Activated CD4-positive, alpha-beta T cell treated with anti-CD3 and anti-CD28 coated beads for 36 hours (primary cell): ENCODE results near the gene SCAMP3. TPM values are rescaled to one million over a fixed set of nuclear protein-coding genes. Genes with fewer than 3 reads are reported as not detected.
A peak's percentile ranks its signal among the peaks of the same experiment; 100 is the strongest.

Experiments
- ATAC-seq: fragments of 200-7000 bp; cut with Tn5 transposase; one replicate; pipeline ENCODE4 v1.10.0; 2021; ENCODE audit warnings: mild to moderate bottlenecking, moderate library complexity
- CTCF ChIA-PET: fragments of 350-600 bp; sonication (Branson Sonifier 250); formaldehyde crosslinking; loops from one replicate; lab custom pipeline; 2021; ENCODE audit warnings: antibody characterized with exemption; lab: Charles Lee
- POLR2A ChIA-PET: fragments of 350-600 bp; sonication (Branson Sonifier 250); formaldehyde crosslinking; loops from one replicate; lab custom pipeline; 2021; ENCODE audit warnings: antibody characterized with exemption, inconsistent platforms; lab: Charles Lee
- DNase-seq: peaks from one replicate; pipeline ENCODE4 v3.0.0-alpha.2; 2020
- H3K27ac Mint-ChIP-seq: one replicate; pipeline ENCODE4 v1.8.0; 2021; ENCODE audit warnings: mixed read lengths
- H3K27me3 Mint-ChIP-seq: one replicate; pipeline ENCODE4 v1.8.0; 2021; ENCODE audit warnings: mixed read lengths
- H3K36me3 Mint-ChIP-seq: one replicate; pipeline ENCODE4 v1.8.0; 2021; ENCODE audit warnings: low read depth, mixed read lengths
- H3K4me1 Mint-ChIP-seq: one replicate; pipeline ENCODE4 v1.8.0; 2021; ENCODE audit warnings: mixed read lengths
- H3K4me3 Mint-ChIP-seq: one replicate; pipeline ENCODE4 v1.8.0; 2021; ENCODE audit warnings: mild to moderate bottlenecking, moderate library complexity, mixed read lengths
- H3K9me3 Mint-ChIP-seq: one replicate; pipeline ENCODE4 v1.8.0; 2021; ENCODE audit warnings: low read depth, mixed read lengths
- intact Hi-C, 2 experiments: fragments of 100-400 bp; cut with DNase I in 1 of 2; cut with micrococcal nuclease in 1 of 2; formaldehyde crosslinking; loops; one replicate each; pipeline versions ENCODE4 v1.14.2 to v1.15.1; 2022 to 2024; cut with DNase I, micrococcal nuclease
- total RNA-seq, 2 experiments: library from RNA; stranded (reverse); gene quantifications; one replicate each; pipeline ENCODE4 v1.2.3, GENCODE V29; 2021

Gene SCAMP3
- total RNA-seq, 2 experiments from 2014 or later: 82.0 to 95.5 TPM

- H3K4me1 Mint-ChIP-seq: peaks cover 31% of the 10 kb centered on the region
- peak; percentile 90 for DNase-seq
- ATAC-seq: peak; percentile 82
- POLR2A ChIA-PET: interaction anchor here (0.6 to 1.3 kb wide), 4 partner anchors 15 to 100 kb away, joined by 3 read pairs; partner anchors contain the start of gene CLK2
- H3K27ac Mint-ChIP-seq: peak within 1 kb of the TSS; percentile 76
- intact Hi-C loops: loop anchor here in 1 of 2 experiments (1.0 kb wide), 4 partner anchors 18 to 69 kb away; partner anchors contain the start of genes CLK2, FDPS and HCN3
- peak within 1 kb of the TSS; percentile 73 for H3K4me3 Mint-ChIP-seq
- H3K9me3 Mint-ChIP-seq: no peaks in the 10 kb centered on the region
- peaks cover 30% of the 10 kb centered on the region for H3K36me3 Mint-ChIP-seq
- CTCF ChIA-PET: interaction anchor here (0.9 to 1.1 kb wide), 3 partner anchors 30 to 210 kb away, joined by 3 to 4 read pairs (median 3); no protein-coding TSS in a partner anchor
- H3K27me3 Mint-ChIP-seq: no peaks in the 10 kb centered on the region
Observed at GRCh38 chr1:155255243-155256007, 6.7 kb downstream of the SCAMP3 start, which contains the start of gene ENTREP3. Gene ENTREP3 (minus strand): TSS chr1:155255483. CDS start chr1:155254877, 606 bp downstream.

GRCh38 chr1:155254714-155255242 lies 7.4 kb downstream of the SCAMP3 start:
- POLR2A ChIA-PET: interaction anchor here (0.6 to 1.3 kb wide), 2 partner anchors 15 to 100 kb away, joined by 3 read pairs; no protein-coding TSS in a partner anchor
- Mint-ChIP-seq H3K9me3 (no peaks in the 10 kb centered on the region), H3K4me1 (peaks cover 26% of the 10 kb centered on the region), H3K36me3 (peaks cover 24% of the 10 kb centered on the region), H3K27ac (peak overlapping the region; percentile 64), H3K27me3 (no peaks in the 10 kb centered on the region), H3K4me3 (peak overlapping the region; percentile 73)
- ATAC-seq (no peak), DNase-seq (no peak)
- intact Hi-C loops: loop anchor here in 1 of 2 experiments (1.0 kb wide), 4 partner anchors 19 to 70 kb away; partner anchors contain the start of genes CLK2, FDPS and HCN3
- CTCF ChIA-PET: interaction anchor here (0.9 to 1.1 kb wide), 3 partner anchors 29 to 210 kb away, joined by 3 to 4 read pairs (median 3); no protein-coding TSS in a partner anchor

- CTCF ChIA-PET: no interaction called here
- intact Hi-C loops: no loop called here
Observed at GRCh38 chr1:155254228-155254713, 7.9 kb downstream of the SCAMP3 start.

GRCh38 chr1:155253797-155254196 lies 8.4 kb downstream of the SCAMP3 start:
- ChIA-PET CTCF (interaction anchor here (1.6 kb wide), 1 partner anchor 64 kb away, joined by 3 read pairs; no protein-coding TSS in a partner anchor), POLR2A (no interaction called here)
- H3K27ac Mint-ChIP-seq: no peak overlapping the region
- no peaks in the 10 kb centered on the region for H3K27me3 Mint-ChIP-seq
- no peak for DNase-seq
- intact Hi-C loops: no loop called here
- ATAC-seq: no peak
- peaks cover 26% of the 10 kb centered on the region for H3K4me1 Mint-ChIP-seq
- H3K9me3 Mint-ChIP-seq: no peaks in the 10 kb centered on the region
- H3K4me3 Mint-ChIP-seq: peak overlapping the region; percentile 73
- peaks cover 22% of the 10 kb centered on the region for H3K36me3 Mint-ChIP-seq

More at GRCh38 chr1:155254228-155254713, 7.9 kb downstream of the SCAMP3 start:
- Mint-ChIP-seq H3K36me3 (peaks cover 22% of the 10 kb centered on the region), H3K9me3 (no peaks in the 10 kb centered on the region), H3K27me3 (no peaks in the 10 kb centered on the region), H3K4me1 (peaks cover 26% of the 10 kb centered on the region), H3K4me3 (peak overlapping the region; percentile 73), H3K27ac (peak overlapping the region; percentile 64)
- DNase-seq (no peak), ATAC-seq (no peak)
- POLR2A ChIA-PET: no interaction called here

DNA sequence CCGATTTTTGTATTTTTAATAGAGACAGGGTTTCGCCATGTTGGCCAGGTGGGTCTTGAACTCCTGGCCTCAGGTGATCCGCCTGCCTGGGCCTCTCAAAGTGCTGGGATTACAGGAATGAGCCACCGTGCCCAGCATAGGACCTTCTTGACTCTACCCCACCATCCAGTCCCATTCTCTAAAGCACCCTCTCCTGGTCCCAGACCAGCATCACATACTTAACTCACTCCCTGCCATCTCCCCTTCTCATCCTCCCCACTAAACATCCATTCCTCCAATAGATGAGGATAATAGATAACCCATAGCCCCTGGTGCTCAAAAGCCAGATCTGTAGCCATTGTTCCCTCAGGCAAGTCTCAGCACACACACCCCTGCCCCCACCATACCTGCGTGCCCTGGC lies 9.0 kb downstream of the SCAMP3 start:
- Mint-ChIP-seq H3K36me3 (peaks cover 17% of the 10 kb centered on the region), H3K27me3 (no peaks in the 10 kb centered on the region), H3K27ac (peak overlapping the region; percentile 7), H3K4me1 (peaks cover 26% of the 10 kb centered on the region), H3K9me3 (no peaks in the 10 kb centered on the region), H3K4me3 (peak overlapping the region; percentile 73)
- no peak for ATAC-seq
- POLR2A ChIA-PET: no interaction called here
- DNase-seq: no peak
- intact Hi-C loops: no loop called here
- CTCF ChIA-PET: interaction anchor here (1.6 kb wide), 1 partner anchor 65 kb away, joined by 3 read pairs; no protein-coding TSS in a partner anchor

- ChIA-PET CTCF (interaction anchor here (0.5 to 3.5 kb wide), 40 partner anchors 8 to 686 kb away, joined by 3 to 79 read pairs (median 5); partner anchors contain the start of genes CLK2, FDPS, KRTCAP2 and MTX1), POLR2A (interaction anchor here (0.9 to 2.6 kb wide), 4 partner anchors 8 to 314 kb away, joined by 3 to 7 read pairs (median 4); partner anchors contain the start of gene CLK2)
- H3K27ac Mint-ChIP-seq: no peak overlapping the region
- ATAC-seq (no peak), DNase-seq (no peak)
- H3K27me3 Mint-ChIP-seq: no peaks in the 10 kb centered on the region
- intact Hi-C loops: no loop called here
- H3K36me3 Mint-ChIP-seq: peaks cover 6% of the 10 kb centered on the region
- peaks cover 26% of the 10 kb centered on the region for H3K4me1 Mint-ChIP-seq
- H3K4me3 Mint-ChIP-seq: no peak overlapping the region
- no peaks in the 10 kb centered on the region for H3K9me3 Mint-ChIP-seq
Observed at GRCh38 chr1:155251566-155251965, 10.6 kb downstream of the SCAMP3 start.

DNA sequence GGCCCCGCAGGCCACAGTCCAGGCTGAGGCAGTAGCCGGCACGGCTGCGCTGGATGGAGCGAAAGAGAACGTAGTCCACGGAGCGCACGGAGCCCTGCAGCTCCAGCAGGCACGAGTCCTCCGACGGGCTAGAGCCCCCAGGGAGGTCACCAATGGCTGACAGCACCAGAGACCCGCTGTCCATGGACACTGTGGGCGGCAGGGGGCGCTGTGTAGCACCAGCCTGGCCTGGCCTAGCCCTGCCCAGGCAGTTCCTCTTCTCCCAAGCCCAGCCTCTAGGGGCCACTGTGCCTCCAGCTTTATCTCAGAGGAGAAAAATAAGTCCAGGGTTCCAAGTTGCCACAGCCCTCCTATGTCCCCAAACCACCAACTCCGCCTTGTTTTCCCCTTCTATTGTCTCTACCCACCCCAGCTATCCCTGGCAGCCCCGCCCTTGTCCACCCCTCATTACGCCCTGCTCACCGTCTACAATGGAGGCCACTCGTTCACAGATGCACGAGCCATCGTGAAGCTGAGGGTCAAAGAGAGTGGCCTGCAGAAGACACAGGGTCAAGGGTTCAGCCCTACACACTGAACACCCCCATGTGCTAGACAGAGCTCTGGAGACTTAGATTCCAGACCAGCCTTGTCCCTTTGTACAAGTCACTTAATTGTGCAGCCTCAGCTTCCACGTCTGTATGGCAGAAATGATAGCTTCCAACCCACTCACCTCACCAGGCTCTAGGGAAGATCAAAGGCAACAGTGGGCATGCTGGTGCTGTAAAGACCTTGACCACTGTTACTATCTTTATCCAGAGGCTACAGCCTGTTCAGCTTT lies 11.3 kb downstream of the SCAMP3 start:
- intact Hi-C loops: loop anchor here (1.0 kb wide), 5 partner anchors 26 to 341 kb away; partner anchors contain the start of genes FDPS (in 1 of the 2) and HCN3 (in 1 of the 2)

GRCh38 chr1:155250246-155250632 lies 11.9 kb downstream of the SCAMP3 start:
- DNase-seq: peak; percentile 26
- intact Hi-C loops: loop anchor here (1.0 kb wide), 5 partner anchors 27 to 342 kb away; partner anchors contain the start of genes FDPS (in 1 of the 2) and HCN3 (in 1 of the 2)
- Mint-ChIP-seq H3K36me3 (peaks cover 7% of the 10 kb centered on the region), H3K27me3 (no peaks in the 10 kb centered on the region), H3K9me3 (no peaks in the 10 kb centered on the region), H3K4me1 (peaks cover 24% of the 10 kb centered on the region), H3K4me3 (peak overlapping the region; percentile 38), H3K27ac (peak overlapping the region; percentile 31)
- ChIA-PET POLR2A (interaction anchor here (0.6 to 2.6 kb wide), 6 partner anchors 10 to 1035 kb away, joined by 3 to 7 read pairs (median 4); partner anchors contain the start of genes CLK2 and SCAMP3), CTCF (interaction anchor here (0.7 to 3.5 kb wide), 31 partner anchors 9 to 494 kb away, joined by 3 to 79 read pairs (median 5); partner anchors contain the start of genes CLK2, FDPS, KRTCAP2 and MTX1)
- peak; percentile 1 for ATAC-seq

More for the DNA sequence above, 11.3 kb downstream of the SCAMP3 start:
- H3K4me1 Mint-ChIP-seq: peaks cover 25% of the 10 kb centered on the region
- POLR2A ChIA-PET: interaction anchor here (0.6 to 2.6 kb wide), 6 partner anchors 9 to 1036 kb away, joined by 3 to 7 read pairs (median 4); partner anchors contain the start of gene CLK2
- DNase-seq: peak; percentile 99
- H3K27ac Mint-ChIP-seq: peak overlapping the region; percentile 31
- H3K27me3 Mint-ChIP-seq: no peaks in the 10 kb centered on the region
- no peaks in the 10 kb centered on the region for H3K9me3 Mint-ChIP-seq
- H3K36me3 Mint-ChIP-seq: peaks cover 4% of the 10 kb centered on the region
- H3K4me3 Mint-ChIP-seq: peak overlapping the region; percentile 38
- CTCF ChIA-PET: interaction anchor here (0.6 to 3.5 kb wide), 54 partner anchors 9 to 687 kb away, joined by 3 to 79 read pairs (median 4); partner anchors contain the start of genes CLK2, FDPS, KRTCAP2 and MTX1
- peak; percentile 96 for ATAC-seq

DNA sequence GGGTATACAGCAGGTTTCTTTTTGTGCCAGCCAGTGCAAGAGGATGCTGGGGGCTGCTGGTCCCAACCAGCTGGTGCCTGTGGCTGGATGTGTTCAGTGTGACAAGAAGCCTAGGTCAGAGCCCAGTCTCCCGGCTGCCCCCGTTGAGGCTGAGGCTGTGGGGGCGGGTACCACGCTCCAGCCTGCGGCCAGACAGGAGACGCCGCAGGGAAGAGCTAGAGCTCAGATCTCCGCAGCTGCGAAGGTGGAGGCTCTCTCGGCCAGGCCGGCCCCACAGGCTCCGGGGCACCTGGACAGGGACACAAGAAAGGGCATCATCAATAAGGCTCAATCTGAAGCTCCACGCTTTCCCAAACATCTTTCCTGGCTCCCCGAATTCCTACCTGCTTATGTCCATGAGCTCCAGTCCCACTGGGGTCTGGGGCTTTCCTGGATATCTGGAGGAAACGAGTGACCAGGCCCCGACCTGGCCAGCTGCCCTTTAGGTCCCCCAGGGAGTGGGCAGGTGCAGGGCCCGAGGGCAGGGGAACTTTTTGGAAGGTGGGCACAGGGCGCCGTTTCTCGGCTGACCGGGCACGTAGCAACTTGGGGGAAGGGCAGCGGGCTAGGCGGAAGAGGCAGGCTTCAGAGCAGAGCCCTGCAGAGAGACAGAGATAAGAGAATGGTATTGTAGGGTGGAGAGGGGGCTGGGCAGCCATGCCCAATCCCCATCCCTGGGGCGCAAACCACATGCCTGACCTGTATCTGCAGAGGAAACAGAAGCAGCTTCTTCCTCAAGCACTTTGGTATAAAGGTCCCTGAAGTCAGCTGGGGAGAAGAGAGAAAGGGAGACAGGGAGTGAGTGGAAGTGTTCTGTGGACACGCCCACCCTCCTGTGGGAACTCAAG lies 14.2 kb downstream of the SCAMP3 start:
- CTCF ChIA-PET: interaction anchor here (0.6 to 1.8 kb wide), 7 partner anchors 16 to 143 kb away, joined by 3 to 6 read pairs (median 3); no protein-coding TSS in a partner anchor

More for the DNA sequence above, 14.2 kb downstream of the SCAMP3 start:
- no peak overlapping the region for H3K4me3 Mint-ChIP-seq
- no peaks in the 10 kb centered on the region for H3K9me3 Mint-ChIP-seq
- H3K27me3 Mint-ChIP-seq: peaks cover 2% of the 10 kb centered on the region
- POLR2A ChIA-PET: no interaction called here
- ATAC-seq (no peak), DNase-seq (no peak)
- H3K27ac Mint-ChIP-seq: no peak overlapping the region
- H3K36me3 Mint-ChIP-seq: peaks cover 11% of the 10 kb centered on the region
- intact Hi-C loops: no loop called here
- H3K4me1 Mint-ChIP-seq: peaks cover 22% of the 10 kb centered on the region
